ENCODE data around the gene DDX46. TPM values are rescaled to one million over a fixed set of nuclear protein-coding genes. Genes with fewer than 3 reads are reported as not detected.

DDX46 gene
- total RNA-seq, result 20.1 and 28.0 TPM in 2 replicates

GRCh38 chr5:134758504-134759341 lies at the start of gene DDX46:
Gene DDX46, plus strand, starts transcription at chr5:134758779. Its CDS starts 160 bp downstream, at chr5:134758939.

GRCh38 chr5:134738133-134738962 lies 20.2 kb upstream of the DDX46 start, which contains the start of gene CAMLG:
Gene CAMLG, plus strand, starts transcription at chr5:134738548. Its CDS starts 73 bp downstream, at chr5:134738621.

GRCh38 chr5:134845852-134846640 lies 87.5 kb downstream of the DDX46 start, which contains the start of gene C5orf24:
Gene C5orf24, plus strand, starts transcription at chr5:134845968. Its CDS starts 8,933 bp downstream, at chr5:134854901.

GRCh38 chr5:134873987-134874830 lies 115.6 kb downstream of the DDX46 start, which contains the start of gene TXNDC15:
Gene TXNDC15, plus strand, starts transcription at chr5:134874371. Its CDS starts 57 bp downstream, at chr5:134874428.

Other genes with a start within 250 kb of the DDX46 start
- 21.2 and 29.1 TPM in 2 replicates for gene JADE2, start 233.1 kb upstream of the DDX46 start, total RNA-seq
- gene SAR1B, start 126.0 kb upstream of the DDX46 start, total RNA-seq, result 107 and 113 TPM in 2 replicates
- gene SEC24A, start 110.0 kb upstream of the DDX46 start, total RNA-seq, result 28.1 and 30.9 TPM in 2 replicates
- gene CAMLG, start 20.2 kb upstream of the DDX46 start, total RNA-seq, result 33.2 and 48.1 TPM in 2 replicates
- gene C5orf24, start 87.2 kb downstream of the DDX46 start, total RNA-seq, result 41.0 and 42.4 TPM in 2 replicates
- gene TXNDC15, start 115.6 kb downstream of the DDX46 start, total RNA-seq, result 126 and 137 TPM in 2 replicates
- gene PCBD2, start 146.4 kb downstream of the DDX46 start, total RNA-seq, result 2.9 and 5.2 TPM in 2 replicates
- gene CATSPER3, start 209.1 kb downstream of the DDX46 start, total RNA-seq, result 0.12 and 0.22 TPM in 2 replicates

Measured in uterine smooth muscle cell (primary cell).